ENCODE results near the gene TTC21A. TPM values are rescaled to one million over a fixed set of nuclear protein-coding genes. Genes with fewer than 3 reads are reported as not detected.

The TTC21A gene
- total and polyA plus RNA-seq, 12 donors: 1.2 to 35.7 (median 5.8) TPM

DNA sequence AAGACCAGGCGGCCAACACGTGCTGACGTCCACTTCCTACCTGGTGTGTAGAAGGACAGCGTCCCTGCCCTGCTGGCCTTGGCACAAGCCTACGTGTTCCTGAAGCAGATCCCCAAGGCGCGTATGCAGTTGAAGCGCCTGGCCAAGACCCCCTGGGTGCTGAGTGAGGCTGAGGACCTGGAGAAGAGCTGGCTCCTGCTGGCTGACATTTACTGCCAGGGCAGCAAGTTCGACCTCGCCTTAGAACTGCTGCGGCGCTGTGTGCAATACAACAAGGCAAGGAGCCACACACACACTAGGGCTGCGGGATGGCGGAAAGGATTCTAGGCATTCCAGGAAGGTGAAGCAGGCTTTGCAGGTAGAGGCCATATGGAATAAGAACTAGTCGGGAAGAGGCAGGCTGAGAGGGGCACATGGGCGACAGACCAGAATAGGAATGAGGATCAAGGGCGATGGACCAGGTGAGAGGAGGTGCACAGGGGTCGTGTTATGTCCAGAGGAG, 30.0 kb downstream of the TTC21A start:
- no peak overlapping the region for H3K4me3 ChIP-seq
- TF ChIP-seq CTCF (IDR thresholded peaks at IDR 0.05) (no peak), POLR2A (IDR thresholded peaks at IDR 0.05) (no peak)
- H3K27ac ChIP-seq: no peak overlapping the region
- H3K36me3 ChIP-seq (replicated peaks in 1 of 2): peaks cover 0 to 6% of the 10 kb centered on the region in 2 donors
- H3K27me3 ChIP-seq: no peaks in the 10 kb centered on the region
- H3K9me3 ChIP-seq (replicated peaks in 1 of 3): no peaks in the 10 kb centered on the region
- intact Hi-C loops (cut with DNase I): no loop called here
- DNase-seq: peak in 1 of 7 donors; percentile 50
- WGBS, 4 donors: 95 to 97% (median 96%) methylated on average over 16 to 18 of the region's 18 CpGs
- peaks cover 21 to 23% of the 10 kb centered on the region in 2 donors for H3K4me1 ChIP-seq (replicated peaks in 1 of 2)

- Histone ChIP-seq H3K4me1 (replicated peaks in 1 of 2) (peaks cover 25 to 28% of the 10 kb centered on the region in 2 donors), H3K27me3 (no peaks in the 10 kb centered on the region), H3K4me3 (no peak overlapping the region), H3K36me3 (replicated peaks in 1 of 2) (peaks cover 0 to 13% of the 10 kb centered on the region in 2 donors), H3K27ac (no peak overlapping the region), H3K9me3 (replicated peaks in 1 of 3) (no peaks in the 10 kb centered on the region)
- DNase-seq: no peak
- no peak for TF ChIP-seq POLR2A (IDR thresholded peaks at IDR 0.05)
- no peak for TF ChIP-seq CTCF (IDR thresholded peaks at IDR 0.05)
- 84 to 94% (median 92%) methylated on average over 10 of the region's 10 CpGs for WGBS, 4 donors
- intact Hi-C loops (cut with DNase I): no loop called here
These were observed 30.7 kb downstream of the TTC21A start for GRCh38 chr3:39137991-39138803.

- no peak for TF ChIP-seq CTCF (IDR thresholded peaks at IDR 0.05)
- no peak for TF ChIP-seq POLR2A (IDR thresholded peaks at IDR 0.05)
- Histone ChIP-seq H3K27ac (no peak overlapping the region), H3K4me1 (replicated peaks in 1 of 2) (peaks cover 25 to 32% of the 10 kb centered on the region in 2 donors), H3K36me3 (replicated peaks in 1 of 2) (peaks cover 0 to 20% of the 10 kb centered on the region in 2 donors), H3K27me3 (no peaks in the 10 kb centered on the region), H3K4me3 (no peak overlapping the region), H3K9me3 (replicated peaks in 1 of 3) (no peaks in the 10 kb centered on the region)
- 79 to 84% (median 84%) methylated on average over 4 to 7 of the region's 7 CpGs for WGBS, 4 donors
- DNase-seq: peak in 3 of 7 donors; percentile 46 to 65 (median 54)
- intact Hi-C loops (cut with DNase I): no loop called here
These were observed 31.4 kb downstream of the TTC21A start for GRCh38 chr3:39138804-39139415.

DNA sequence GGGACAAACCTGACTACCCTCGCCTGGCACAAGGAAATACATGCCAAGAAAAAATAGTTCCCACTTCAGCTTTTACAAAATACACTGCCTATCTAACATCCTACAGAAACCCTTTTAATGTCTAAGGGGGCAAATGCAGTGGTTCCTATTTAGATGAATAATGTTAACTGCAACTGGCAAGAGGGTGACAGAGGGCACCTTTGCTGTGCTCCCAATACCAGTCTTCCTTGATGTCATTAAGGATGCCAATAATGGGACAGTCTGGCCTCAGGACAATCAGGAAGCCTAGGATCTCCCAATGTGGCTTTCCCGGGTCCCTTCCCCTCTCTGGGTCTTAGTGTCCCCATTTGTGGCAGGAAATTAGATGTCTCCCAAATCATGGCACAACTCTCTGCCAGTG, 32.0 kb downstream of the TTC21A start:
- no peak overlapping the region for H3K27ac ChIP-seq
- intact Hi-C loops (cut with DNase I): no loop called here
- no peaks in the 10 kb centered on the region for H3K27me3 ChIP-seq
- H3K9me3 ChIP-seq (replicated peaks in 1 of 3): no peaks in the 10 kb centered on the region
- peaks cover 0 to 25% of the 10 kb centered on the region in 2 donors for H3K36me3 ChIP-seq (replicated peaks in 1 of 2)
- no peak for TF ChIP-seq POLR2A (IDR thresholded peaks at IDR 0.05)
- no peak for TF ChIP-seq CTCF (IDR thresholded peaks at IDR 0.05)
- DNase-seq: peak in 1 of 7 donors; percentile 48
- H3K4me3 ChIP-seq: no peak overlapping the region
- peaks cover 25 to 32% of the 10 kb centered on the region in 2 donors for H3K4me1 ChIP-seq (replicated peaks in 1 of 2)
- 76 to 94% (median 84%) methylated on average over 2 of the region's 2 CpGs for WGBS, 4 donors

All from adrenal gland (tissue), 12 donors.